MCF 10A (cell line): ENCODE measurements around the gene WNT7B. TPM values are rescaled to one million over a fixed set of nuclear protein-coding genes. Genes with fewer than 3 reads are reported as not detected.
A peak's percentile ranks its signal among the peaks of the same experiment; 100 is the strongest.

Experiments used
- BruUV-seq: library from RNA; stranded (reverse); fragments of 400-500 nt; replicated peaks from 2 replicates; lab custom pipeline; 2021; lab: Mats Ljungman, UMichigan
- CTCF ChIA-PET: fragments of 300-600 bp; sonication (Branson Sonifier 250); formaldehyde crosslinking; extraction: SDS; loops from one replicate; lab custom pipeline; 2021; ENCODE audit warnings: antibody characterized with exemption, inconsistent platforms; lab: Yijun Ruan, JAX
- POLR2A ChIA-PET: fragments of 300-600, 350-650 bp; sonication (Branson Sonifier 250); formaldehyde crosslinking; extraction: SDS; loops from one replicate; lab custom pipeline; 2020; ENCODE audit warnings: antibody characterized with exemption, inconsistent platforms; lab: Yijun Ruan, JAX
- DNase-seq: peaks from one replicate; pipeline ENCODE4 v3.0.0-alpha.2; 2018; ENCODE audit not compliant: unreplicated experiment
- H3K27ac Mint-ChIP-seq: one replicate; pipeline ENCODE4 v1.8.0; 2022; ENCODE audit warnings: mild to moderate bottlenecking, low read depth, mixed read lengths; ENCODE audit not compliant: unreplicated experiment
- H3K27me3 Mint-ChIP-seq: one replicate; pipeline ENCODE4 v1.8.0; 2022; ENCODE audit warnings: mixed read lengths; ENCODE audit not compliant: insufficient read depth, unreplicated experiment
- H3K36me3 Mint-ChIP-seq: one replicate; pipeline ENCODE4 v1.8.0; 2022; ENCODE audit warnings: mild to moderate bottlenecking, moderate library complexity, mixed read lengths; ENCODE audit not compliant: insufficient read depth, unreplicated experiment
- H3K4me1 Mint-ChIP-seq: one replicate; pipeline ENCODE4 v1.8.0; 2022; ENCODE audit warnings: mixed read lengths; ENCODE audit not compliant: insufficient read depth, unreplicated experiment
- H3K4me3 Mint-ChIP-seq: one replicate; pipeline ENCODE4 v1.8.0; 2022; ENCODE audit warnings: mild to moderate bottlenecking, moderate library complexity, mixed read lengths; ENCODE audit not compliant: unreplicated experiment
- H3K9me3 Mint-ChIP-seq: one replicate; pipeline ENCODE4 v1.8.0; 2022; ENCODE audit warnings: mixed read lengths; ENCODE audit not compliant: unreplicated experiment
- CTCF ChIP-seq: fragments of 200-600 bp; IDR thresholded peaks from one replicate; pipeline ENCODE4 v1.8.0; 2022; ENCODE audit warnings: antibody characterized with exemption, mild to moderate bottlenecking; ENCODE audit not compliant: unreplicated experiment
- intact Hi-C: fragments of 100-400 bp; cut with micrococcal nuclease; formaldehyde crosslinking; loops from 2 replicates; pipeline ENCODE4 v1.14.1; 2022
- total RNA-seq: library from RNA; stranded (reverse); gene quantifications from 2 replicates; pipeline ENCODE4 v1.2.3, GENCODE V29; 2022

WNT7B gene
- total RNA-seq, 1 experiment from 2014 or later = 0.28 TPM

GRCh38 chr22:45915151-45915550, 61.8 kb downstream of the WNT7B start:
- H3K4me3 Mint-ChIP-seq = no peak overlapping the region
- DNase-seq = no peak
- no peak for TF ChIP-seq CTCF
- no TSS peak for BruUV-seq
- ChIA-PET CTCF (interaction anchor here (0.6 to 1.1 kb wide), 2 partner anchors 50 to 279 kb away, joined by 4 read pairs; no protein-coding TSS in a partner anchor), POLR2A (no interaction called here)
- no peaks in the 10 kb centered on the region for H3K9me3 Mint-ChIP-seq
- no peaks in the 10 kb centered on the region for H3K27me3 Mint-ChIP-seq
- no peak overlapping the region for H3K27ac Mint-ChIP-seq
- intact Hi-C loops = no loop called here
- peaks cover 18% of the 10 kb centered on the region for H3K4me1 Mint-ChIP-seq
- no peaks in the 10 kb centered on the region for H3K36me3 Mint-ChIP-seq

GRCh38 chr22:45914309-45914708, 62.7 kb downstream of the WNT7B start:
- Mint-ChIP-seq H3K36me3 (no peaks in the 10 kb centered on the region), H3K27ac (no peak overlapping the region), H3K9me3 (no peaks in the 10 kb centered on the region), H3K4me3 (no peak overlapping the region), H3K4me1 (peaks cover 18% of the 10 kb centered on the region), H3K27me3 (no peaks in the 10 kb centered on the region)
- no TSS peak for BruUV-seq
- no peak for DNase-seq
- TF ChIP-seq CTCF = no peak
- intact Hi-C loops = no loop called here
- POLR2A ChIA-PET = no interaction called here
- CTCF ChIA-PET = no interaction called here

GRCh38 chr22:45912910-45913309, 64.1 kb downstream of the WNT7B start:
- BruUV-seq = no TSS peak
- H3K9me3 Mint-ChIP-seq = no peaks in the 10 kb centered on the region
- H3K4me3 Mint-ChIP-seq = no peak overlapping the region
- intact Hi-C loops = no loop called here
- peaks cover 2% of the 10 kb centered on the region for H3K27me3 Mint-ChIP-seq
- ChIA-PET POLR2A (interaction anchor here (1.0 kb wide), 1 partner anchor 54 kb away, joined by 3 read pairs; no protein-coding TSS in a partner anchor), CTCF (interaction anchor here (0.7 to 1.0 kb wide), 2 partner anchors 49 to 414 kb away, joined by 3 to 4 read pairs; no protein-coding TSS in a partner anchor)
- no peak for TF ChIP-seq CTCF
- H3K4me1 Mint-ChIP-seq = peaks cover 18% of the 10 kb centered on the region
- no peak overlapping the region for H3K27ac Mint-ChIP-seq
- no peak for DNase-seq
- H3K36me3 Mint-ChIP-seq = no peaks in the 10 kb centered on the region

GRCh38 chr22:45911601-45912271, 65.2 kb downstream of the WNT7B start:
- Mint-ChIP-seq H3K4me1 (peaks cover 13% of the 10 kb centered on the region), H3K36me3 (no peaks in the 10 kb centered on the region), H3K4me3 (peak overlapping the region; percentile 47), H3K9me3 (no peaks in the 10 kb centered on the region), H3K27ac (no peak overlapping the region), H3K27me3 (peaks cover 13% of the 10 kb centered on the region)
- intact Hi-C loops = no loop called here
- peak; percentile 95 for DNase-seq
- no peak for TF ChIP-seq CTCF
- BruUV-seq = no TSS peak
- ChIA-PET CTCF (interaction anchor here (0.6 to 1.1 kb wide), 2 partner anchors 16 to 47 kb away, joined by 3 read pairs; no protein-coding TSS in a partner anchor), POLR2A (interaction anchor here (0.7 to 1.0 kb wide), 3 partner anchors 12 to 53 kb away, joined by 3 to 5 read pairs (median 3); no protein-coding TSS in a partner anchor)
